WI38 (cell line): Measurements from ENCODE around the gene KIDINS220.

Source experiments
- H3K4me3 ChIP-seq: 2 replicates; pipeline ENCODE4 v1.5.1; 2011; ENCODE audit warnings: low read depth, mild to moderate bottlenecking, control low read depth, low read length
- CTCF ChIP-seq: IDR thresholded peaks from 2 replicates; pipeline ENCODE4 v1.5.1; 2012; ENCODE audit warnings: low read depth, mild to moderate bottlenecking, control low read depth, low read length

KIDINS220 gene

GRCh38 chr2:8790739-8791162 is 46.7 kb downstream of the KIDINS220 start:
- no peak overlapping the region for H3K4me3 ChIP-seq
- TF ChIP-seq CTCF: no peak

- TF ChIP-seq CTCF: no peak
Observed at GRCh38 chr2:8786463-8786862, 51.0 kb downstream of the KIDINS220 start.

GRCh38 chr2:8779795-8780671 is 57.4 kb downstream of the KIDINS220 start:
- TF ChIP-seq CTCF: no peak
- no peak overlapping the region for H3K4me3 ChIP-seq

More at GRCh38 chr2:8786463-8786862, 51.0 kb downstream of the KIDINS220 start:
- no peak overlapping the region for H3K4me3 ChIP-seq

- H3K4me3 ChIP-seq: no peak overlapping the region
- no peak for TF ChIP-seq CTCF
Observed at GRCh38 chr2:8774371-8774770, 63.0 kb downstream of the KIDINS220 start.

GRCh38 chr2:8767324-8767723 is 70.1 kb downstream of the KIDINS220 start:
- TF ChIP-seq CTCF: no peak
- H3K4me3 ChIP-seq: no peak overlapping the region

GRCh38 chr2:8761529-8762164 is 75.8 kb downstream of the KIDINS220 start:
- H3K4me3 ChIP-seq: no peak overlapping the region
- no peak for TF ChIP-seq CTCF

- H3K4me3 ChIP-seq: no peak overlapping the region
Observed at GRCh38 chr2:8756716-8757115, 80.7 kb downstream of the KIDINS220 start.

More at GRCh38 chr2:8756716-8757115, 80.7 kb downstream of the KIDINS220 start:
- no peak for TF ChIP-seq CTCF
